ENCODE measurements around the gene TUBB6.
A peak's percentile ranks its signal among the peaks of the same experiment; 100 is the strongest.

TUBB6 gene

DNA sequence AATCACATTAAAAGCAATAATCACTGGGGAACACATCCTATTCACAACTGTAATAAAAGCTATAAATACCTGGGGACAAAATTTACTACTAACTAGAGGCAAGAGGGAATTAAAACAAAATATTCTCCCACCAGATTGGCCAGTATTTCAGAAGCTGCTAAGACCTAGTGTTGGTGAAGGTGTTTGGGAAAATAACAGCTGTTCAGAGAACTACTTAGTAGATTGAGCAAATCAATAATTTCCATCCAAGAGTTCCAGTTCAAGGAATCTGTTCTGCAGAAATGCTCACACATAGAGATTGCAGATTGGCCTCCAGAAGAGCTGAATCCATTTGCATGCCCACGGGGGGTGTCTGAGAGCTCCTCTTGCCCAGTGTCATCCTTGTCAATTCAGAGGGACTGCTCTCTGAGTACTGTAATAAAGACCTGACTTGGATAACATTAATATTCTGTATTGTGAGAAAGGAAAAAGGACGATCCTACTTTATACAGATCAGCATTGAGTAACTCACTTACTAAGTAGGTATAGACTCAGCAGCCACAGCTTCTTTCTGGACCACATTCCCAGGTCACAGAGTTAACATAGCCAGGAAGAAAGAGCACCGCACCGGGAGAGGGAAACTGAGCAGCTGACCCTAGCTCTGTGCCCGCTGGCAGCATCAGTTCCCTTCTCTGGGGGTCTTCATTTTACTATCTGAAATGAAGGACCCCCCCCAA, 5.6 kb downstream of the TUBB6 start:
- DNase-seq (ENCODE audit: low read depth in 2 of 2, low spot score in 1 of 2), result no peak

DNA sequence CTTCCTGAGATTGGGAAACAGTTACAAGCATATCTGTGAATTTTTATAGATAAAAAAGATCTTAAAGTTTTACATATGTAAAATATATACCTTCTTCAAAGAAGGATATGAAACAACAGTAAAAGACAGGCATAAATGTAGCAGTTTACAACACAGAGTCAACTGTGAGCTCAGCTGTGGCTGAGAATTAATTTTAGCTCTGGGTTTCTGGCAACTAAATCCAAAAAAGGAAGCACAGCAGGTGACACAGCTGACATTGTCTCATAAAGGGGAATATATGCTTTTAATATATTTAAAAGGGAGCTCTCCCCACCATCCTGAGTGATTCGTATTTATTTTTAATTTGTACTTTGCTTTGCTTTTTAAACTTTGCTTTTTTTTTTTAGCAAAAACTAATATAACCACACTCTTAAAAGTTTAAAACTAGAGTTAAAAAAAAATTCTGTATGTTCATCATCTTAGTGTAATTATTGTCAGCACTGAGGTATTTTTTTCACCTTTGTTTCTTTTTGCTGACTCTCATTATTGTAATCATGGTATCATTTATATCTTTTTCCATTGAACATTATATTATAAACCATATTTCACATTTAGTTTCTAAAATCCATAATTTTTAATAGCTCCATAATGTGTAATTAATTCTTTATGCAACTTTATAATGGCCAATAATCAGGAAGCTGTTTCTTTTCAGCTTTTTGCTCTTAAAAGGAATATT, 6.7 kb downstream of the TUBB6 start:
- DNase-seq (ENCODE audit: low read depth in 2 of 2, low spot score in 1 of 2), result no peak

DNA sequence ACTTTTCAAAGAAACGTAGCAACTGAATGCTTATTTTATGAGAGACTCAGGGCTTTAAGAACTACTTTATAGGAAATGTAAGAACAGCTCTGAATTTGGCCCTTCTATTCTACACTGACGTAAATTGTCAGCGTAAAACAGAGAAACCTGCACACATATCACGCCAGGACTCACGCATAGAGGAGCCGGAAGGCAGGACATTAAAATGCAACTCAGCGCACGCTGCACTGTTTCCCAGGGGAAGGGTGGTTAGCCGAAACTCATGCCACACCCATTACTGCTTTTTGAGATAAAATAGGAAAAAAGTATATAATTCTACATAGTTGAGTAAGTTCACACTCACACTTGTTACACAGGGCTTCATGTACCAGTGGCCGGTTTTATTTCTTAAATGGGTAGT, 7.4 kb downstream of the TUBB6 start:
- DNase-seq (ENCODE audit: low read depth in 2 of 2, low spot score in 1 of 2), result no peak

DNA sequence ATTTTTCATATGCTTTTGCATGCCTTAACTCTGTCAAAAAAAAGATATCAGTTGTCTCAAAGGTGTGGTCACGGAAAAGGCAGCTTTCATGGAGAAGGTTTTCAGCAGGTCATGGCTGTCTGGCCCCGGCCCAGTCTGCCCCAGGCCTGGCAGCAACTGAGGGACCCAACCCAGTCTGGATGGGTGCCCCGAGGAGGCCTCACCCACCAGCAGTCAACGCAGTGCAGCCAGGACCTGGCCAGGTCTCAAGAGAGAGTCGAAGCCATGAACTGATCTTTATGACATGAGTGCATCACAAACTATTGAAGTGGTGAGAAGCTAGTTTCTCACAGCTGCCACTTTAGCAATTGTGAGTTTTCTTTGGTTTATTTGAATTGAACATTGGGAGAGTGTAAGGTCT, 7.9 kb downstream of the TUBB6 start:
- DNase-seq (ENCODE audit: low read depth in 2 of 2, low spot score in 1 of 2), result no peak

DNA sequence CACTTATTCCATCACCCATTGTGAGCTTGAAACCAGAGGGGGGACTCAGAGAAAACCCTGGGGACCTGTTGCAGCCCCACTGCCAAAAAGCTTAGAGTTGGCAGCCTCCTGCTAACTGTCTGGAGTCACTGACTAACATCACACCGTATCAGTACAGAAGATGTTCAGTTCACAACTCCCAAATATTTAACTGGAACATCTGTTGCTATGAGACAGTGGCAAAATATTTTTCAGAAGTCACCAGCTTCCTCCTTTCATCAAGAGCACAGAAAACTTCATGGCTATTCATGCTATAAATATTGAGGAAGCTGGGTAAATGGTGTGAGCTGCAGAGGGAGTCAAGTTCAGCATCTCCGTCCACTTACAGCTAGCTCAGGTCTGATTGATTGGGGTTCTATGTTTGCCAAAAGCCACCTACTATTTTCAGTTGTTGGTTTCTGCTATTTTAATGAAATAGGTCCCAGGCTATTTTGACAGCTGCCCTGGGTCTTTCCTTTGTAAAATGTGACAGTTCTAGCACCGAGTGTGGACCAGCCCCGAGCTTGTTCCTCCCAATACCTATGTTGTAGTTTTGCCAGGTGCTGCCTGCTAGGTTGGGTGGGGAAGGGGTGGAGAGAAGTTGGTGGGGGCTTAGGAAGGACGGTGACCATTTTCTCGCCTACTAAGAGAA, 9.8 kb downstream of the TUBB6 start:
- DNase-seq (ENCODE audit: low read depth in 2 of 2, low spot score in 1 of 2), result no peak

DNA sequence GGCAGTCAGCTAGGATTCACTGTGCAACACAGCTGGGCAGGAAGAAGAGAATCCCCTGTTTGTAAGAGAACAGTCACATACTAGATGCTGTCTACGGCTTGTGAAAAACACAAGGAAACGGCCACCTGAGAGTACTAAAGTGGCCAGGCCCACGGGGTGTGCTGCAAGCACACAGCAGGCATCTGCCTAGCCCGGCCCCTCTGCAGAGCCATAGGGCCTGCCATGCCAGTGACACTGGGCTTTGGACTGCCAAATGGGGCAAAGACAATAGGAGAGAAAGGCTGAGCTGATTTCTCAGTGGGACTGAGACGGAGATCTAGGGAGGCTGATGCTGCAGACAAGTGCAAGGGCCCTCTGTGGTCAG, 10.3 kb downstream of the TUBB6 start:
- DNase-seq (ENCODE audit: low read depth in 2 of 2, low spot score in 1 of 2), result no peak

DNA sequence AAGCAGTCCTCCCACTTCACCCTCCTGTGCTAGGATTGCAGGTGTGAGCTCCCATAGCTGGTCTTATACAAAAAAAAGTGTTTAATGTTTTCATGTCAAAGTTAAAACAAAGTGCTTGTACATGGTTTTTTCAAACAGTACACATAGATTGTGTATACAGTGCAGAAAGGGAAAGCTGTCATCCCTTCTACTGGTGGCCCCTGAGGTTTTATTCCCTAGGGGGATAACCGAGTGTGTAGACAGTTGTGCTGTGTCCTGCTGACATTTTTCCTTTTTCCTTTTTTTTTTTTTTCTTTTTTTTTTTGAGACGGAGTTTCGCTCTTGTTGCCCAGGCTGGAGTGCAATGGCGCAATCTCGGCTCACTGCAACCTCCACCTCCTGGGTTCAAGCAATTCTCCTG, 10.8 kb downstream of the TUBB6 start:
- DNase-seq (ENCODE audit: low read depth in 2 of 2, low spot score in 1 of 2), result no peak

DNA sequence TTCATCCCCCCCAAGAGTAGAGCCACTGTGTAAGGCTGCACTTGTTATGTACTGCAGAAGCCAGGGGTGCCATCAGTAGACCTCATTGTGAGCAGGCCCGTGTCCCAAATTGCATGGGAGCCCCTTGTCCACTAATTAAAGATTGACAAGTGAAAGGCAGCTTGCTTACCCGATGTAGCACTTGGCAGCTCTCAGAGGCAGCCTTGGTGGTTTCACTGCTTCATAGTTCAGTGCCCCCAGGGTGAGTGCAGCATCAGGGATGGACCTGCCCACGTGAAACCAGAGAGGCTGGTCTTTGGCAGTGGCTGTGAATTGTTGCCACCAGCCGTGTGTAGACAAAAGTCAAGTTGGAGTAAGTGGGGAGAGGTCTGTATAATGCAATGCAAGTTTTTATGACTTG, 13.3 kb downstream of the TUBB6 start:
- no peak for DNase-seq (ENCODE audit: low read depth in 2 of 2, low spot score in 1 of 2)

DNA sequence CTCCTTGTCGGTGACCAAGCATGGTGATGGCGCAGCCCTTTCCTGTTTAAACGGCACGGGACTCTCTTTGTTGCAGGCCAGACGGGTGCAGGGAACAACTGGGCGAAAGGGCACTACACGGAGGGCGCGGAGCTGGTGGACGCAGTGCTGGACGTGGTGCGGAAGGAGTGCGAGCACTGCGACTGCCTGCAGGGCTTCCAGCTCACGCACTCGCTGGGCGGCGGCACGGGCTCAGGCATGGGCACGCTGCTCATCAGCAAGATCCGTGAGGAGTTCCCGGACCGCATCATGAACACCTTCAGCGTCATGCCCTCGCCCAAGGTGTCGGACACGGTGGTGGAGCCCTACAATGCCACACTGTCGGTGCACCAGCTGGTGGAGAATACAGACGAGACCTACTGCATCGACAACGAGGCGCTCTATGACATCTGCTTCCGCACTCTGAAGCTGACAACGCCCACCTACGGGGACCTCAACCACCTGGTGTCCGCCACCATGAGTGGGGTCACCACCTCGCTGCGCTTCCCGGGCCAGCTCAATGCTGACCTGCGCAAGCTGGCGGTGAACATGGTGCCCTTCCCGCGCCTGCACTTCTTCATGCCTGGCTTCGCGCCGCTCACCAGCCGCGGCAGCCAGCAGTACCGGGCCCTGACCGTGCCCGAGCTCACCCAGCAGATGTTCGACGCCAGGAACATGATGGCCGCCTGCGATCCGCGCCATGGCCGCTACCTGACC, 17.1 kb downstream of the TUBB6 start:
- no peak for DNase-seq (ENCODE audit: low read depth in 2 of 2, low spot score in 1 of 2)

DNA sequence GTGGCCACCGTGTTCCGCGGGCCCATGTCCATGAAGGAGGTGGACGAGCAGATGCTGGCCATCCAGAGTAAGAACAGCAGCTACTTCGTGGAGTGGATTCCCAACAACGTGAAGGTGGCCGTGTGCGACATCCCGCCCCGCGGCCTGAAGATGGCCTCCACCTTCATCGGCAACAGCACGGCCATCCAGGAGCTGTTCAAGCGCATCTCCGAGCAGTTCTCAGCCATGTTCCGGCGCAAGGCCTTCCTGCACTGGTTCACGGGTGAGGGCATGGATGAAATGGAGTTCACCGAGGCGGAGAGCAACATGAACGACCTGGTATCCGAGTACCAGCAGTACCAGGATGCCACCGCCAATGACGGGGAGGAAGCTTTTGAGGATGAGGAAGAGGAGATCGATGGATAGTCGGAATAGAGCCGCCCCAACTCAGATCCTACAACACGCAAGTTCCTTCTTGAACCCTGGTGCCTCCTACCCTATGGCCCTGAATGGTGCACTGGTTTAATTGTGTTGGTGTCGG, 17.7 kb downstream of the TUBB6 start:
- DNase-seq (ENCODE audit: low read depth in 2 of 2, low spot score in 1 of 2), result no peak

DNA sequence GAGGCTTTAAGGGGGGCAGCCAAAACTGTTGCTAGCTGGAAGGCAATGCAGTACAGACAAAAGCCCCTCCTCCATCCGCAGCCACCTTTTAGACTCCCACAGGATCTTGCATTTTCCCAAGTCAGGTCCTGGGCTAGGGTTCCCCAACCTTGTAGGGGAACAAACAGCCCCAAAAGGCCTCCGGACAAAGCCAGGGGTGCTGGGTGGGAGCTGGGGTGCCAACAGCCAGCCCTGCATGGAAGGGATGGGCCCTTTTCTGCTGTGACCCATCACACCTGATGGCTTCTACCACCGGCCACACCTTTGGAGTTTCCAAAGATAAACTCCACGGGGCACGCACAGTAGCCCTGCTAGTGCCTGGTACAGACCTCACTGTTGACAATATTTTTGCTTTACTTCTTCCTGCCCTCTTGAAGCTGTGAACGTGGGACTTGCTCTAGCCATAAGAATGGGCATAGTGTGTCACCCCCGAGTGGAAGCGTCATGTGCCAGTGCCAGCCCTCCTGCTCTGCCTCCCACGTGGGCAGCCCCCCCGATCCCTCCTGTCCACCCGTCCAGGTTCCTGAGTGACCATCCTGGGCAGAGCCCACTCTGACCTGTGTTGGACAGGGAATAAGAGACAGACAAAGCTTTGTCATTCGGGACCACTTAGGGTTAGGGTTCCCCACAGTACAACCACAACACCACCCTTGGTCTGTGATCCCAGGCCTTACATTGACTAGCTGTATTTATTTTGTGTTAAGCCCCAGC, 18.8 kb downstream of the TUBB6 start:
- no peak for DNase-seq (ENCODE audit: low read depth in 2 of 2, low spot score in 1 of 2)

DNA sequence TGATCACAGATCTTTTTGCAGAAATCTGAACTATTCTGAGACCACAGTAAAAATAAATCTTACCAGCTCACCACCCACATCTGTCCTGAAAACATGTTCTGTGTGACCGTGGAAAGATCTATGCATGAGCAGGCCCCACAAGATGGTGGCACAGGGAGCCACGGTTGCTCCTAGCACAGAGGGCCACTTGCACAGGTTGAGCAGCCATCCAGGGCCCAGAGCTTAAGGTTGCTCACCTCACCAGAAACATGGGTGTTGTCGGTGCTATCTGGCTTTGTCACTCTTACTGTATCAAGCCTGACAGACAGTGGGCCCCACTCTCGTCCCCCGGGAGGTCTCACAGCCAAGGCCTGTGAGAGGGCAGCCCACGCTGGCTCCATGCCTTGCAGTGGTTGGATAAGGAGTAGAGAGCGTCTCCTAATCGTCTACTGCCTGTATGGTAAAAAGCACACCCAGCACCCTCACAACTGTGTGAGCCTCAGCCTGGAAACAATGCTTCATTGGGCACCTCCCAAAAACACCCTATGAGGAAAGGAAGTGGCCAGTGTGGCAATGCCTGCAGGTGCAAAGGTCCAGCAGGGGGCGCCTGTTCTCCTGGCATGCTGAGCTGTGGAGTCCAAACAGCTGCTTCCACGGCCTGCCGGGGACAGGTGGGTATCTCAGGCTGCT, 19.6 kb downstream of the TUBB6 start:
- peak; percentile 41 to 57 for DNase-seq (ENCODE audit: low read depth in 2 of 2, low spot score in 1 of 2)

DNA sequence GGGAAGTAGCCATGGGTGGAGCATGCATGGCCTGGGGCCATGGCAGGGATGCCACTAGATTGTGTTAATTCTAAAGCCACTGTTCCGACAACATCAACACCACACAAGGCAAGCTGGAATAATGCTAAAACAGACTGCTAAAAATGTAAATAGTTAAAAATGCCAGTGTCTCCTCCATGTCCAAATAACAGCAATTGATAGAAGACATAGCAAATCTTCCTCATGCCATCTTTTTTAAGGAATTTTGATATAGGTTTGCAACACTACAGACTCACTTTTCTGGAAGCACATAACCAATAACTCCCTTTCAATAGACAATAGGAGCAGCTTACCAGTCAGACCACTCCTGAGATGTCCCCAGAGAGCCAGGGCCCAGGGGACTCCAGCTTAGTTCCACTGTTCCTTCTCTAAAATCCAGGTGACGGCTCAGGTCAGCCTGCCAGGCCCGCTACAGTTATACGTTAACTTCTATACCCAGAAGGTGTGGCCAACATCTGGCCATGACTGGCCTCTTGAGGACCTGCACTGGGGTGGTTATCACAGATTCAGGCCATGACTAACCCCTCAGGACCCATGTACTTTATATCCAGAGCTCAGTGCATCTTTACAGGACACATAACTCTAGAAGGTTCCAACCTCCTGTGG, 20.3 kb downstream of the TUBB6 start:
- DNase-seq (ENCODE audit: low read depth in 2 of 2, low spot score in 1 of 2), result no peak

DNA sequence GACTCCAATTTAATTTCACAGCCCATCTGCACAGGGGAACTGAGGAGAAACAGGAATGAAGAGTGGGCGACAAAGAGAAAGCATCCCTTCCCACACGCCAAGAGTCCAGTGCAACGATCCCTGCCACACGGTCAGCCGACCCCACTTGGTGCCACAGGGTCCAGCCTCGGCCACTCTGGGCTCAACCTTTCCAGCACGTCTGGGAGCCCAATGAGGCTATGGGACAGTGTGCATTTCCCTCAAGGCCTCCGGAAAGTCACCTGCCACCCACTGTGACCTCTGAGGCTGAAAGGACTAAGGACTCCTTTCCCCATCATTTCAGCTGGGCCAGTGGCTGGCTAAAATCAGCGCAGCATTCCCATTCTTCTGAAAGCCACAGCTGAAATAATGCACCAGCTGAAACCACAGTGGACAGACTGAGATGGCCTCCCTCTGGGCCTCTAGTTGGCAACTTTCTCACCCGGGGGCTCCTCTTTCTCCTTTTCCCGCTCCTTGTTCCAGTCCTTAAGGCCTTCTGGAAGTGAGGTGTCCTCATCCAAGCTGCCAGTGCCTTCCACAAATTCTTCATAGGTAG, 21.2 kb downstream of the TUBB6 start:
- DNase-seq (ENCODE audit: low read depth in 2 of 2, low spot score in 1 of 2), result no peak

DNA sequence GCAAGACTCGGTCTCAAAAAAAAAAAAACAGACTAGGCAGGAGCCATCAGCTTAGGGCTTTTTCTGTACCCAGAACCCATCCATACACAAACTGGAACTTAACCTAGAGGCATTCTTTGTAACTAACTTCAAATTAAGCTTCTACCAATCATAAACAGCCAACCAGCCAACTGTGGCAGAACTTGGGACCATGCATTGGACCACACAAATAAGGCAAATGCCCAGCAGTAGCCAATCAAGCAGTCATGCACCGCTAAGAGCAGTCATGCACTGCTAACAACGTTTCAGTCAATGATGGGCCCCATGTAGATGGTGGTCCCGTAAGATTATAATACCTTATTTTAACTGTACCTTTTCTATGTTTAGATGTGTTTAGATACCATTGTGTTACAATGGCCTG, 22.7 kb downstream of the TUBB6 start:
- no peak for DNase-seq (ENCODE audit: low read depth in 2 of 2, low spot score in 1 of 2)

DNA sequence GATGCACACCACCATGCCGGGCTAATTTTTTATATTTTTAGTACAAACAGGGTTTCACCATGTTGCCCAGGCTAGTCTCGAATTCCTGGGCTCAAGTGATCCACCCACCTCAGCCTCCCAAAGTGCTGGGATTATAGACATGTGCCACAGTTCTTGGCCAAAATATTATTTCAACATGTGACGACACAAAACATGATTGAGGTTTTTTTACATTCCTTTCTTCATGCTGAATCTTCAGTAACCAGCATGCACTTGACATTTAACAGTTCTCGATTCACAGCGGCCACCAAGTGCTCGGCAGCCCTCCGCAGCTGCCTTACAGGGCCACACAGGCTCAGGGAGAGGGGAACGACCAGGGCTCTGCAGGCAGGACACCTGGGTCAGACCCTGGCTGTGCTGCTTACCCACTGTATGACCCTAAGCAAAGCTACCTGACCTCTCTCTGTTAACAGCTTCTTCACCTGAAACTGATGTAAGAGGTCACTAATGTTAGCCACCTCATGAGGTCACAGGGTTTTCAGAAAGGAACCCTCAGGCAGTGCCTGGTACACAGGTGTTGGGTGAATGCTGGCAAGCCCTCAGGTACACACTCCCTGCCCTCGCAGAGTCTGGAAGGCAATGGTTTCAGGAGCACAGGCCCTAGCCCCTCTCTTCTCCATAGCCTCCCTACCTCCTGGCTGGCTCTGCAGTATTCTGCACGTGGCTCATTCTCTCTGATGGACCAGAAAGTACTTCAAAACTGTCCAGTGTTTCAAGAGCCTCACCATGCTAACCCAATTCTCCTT, 25.7 kb downstream of the TUBB6 start:
- DNase-seq (ENCODE audit: low read depth in 2 of 2, low spot score in 1 of 2), result no peak

DNA sequence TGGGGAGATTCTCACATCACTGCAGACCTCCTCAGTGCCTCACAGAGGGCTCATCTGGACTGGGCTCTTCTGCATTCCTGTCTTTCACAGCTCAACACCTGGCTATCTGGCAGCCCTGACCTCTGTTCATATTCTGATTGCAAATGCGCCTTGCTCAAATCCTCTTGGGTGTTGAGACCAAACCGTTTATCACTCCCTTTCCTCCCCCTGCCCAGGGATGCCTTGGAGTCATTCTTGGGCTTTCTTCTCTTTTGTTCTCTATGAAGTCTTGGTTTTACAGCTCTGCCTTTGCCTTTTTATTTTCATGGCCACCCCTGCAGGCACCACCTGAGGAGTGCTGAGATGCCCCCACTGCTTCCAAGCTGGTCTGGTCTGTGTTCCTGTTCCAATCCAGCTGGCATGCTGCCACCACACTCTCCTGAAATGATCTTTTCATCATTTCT, 26.3 kb downstream of the TUBB6 start:
- no peak for DNase-seq (ENCODE audit: low read depth in 2 of 2, low spot score in 1 of 2)

DNA sequence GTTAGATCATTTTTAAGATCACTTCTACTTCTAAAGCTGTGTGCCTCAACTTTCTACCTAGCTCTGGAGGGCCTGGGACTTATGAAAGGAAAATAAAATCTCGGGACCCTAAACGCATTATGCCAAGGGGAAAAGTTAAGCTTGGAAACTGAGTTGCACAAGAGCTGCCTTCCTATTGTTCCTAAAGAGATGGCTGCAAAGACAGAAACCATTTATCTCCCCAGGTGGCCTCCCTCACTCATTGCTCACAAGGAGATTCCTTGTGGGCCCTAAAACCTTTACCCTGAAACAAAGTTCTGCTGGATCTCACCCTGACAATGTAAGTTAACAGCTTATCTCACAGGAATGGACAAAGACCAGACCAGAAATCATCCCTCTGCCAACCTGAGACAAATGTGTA, 26.8 kb downstream of the TUBB6 start:
- DNase-seq (ENCODE audit: low read depth in 2 of 2, low spot score in 1 of 2), result no peak

DNA sequence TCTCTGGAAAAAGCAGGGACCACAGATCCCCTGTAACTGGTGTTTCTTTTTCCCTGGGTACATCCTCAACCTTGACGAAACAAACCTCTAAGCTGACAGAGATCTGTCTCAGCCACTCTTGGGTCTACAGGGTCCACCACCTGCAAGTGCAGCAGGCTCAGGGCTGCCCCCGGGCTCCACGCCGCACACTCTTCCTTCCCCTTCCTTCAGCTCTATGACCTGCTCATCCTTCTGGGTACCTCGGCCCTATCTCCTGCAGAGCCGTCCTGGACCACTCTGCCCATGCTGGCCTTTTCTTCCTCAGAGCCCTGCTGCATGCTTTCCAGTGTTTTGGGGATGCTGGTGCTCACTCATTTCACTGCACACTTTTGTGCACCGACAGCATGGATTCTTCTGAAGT, 27.5 kb downstream of the TUBB6 start:
- no peak for DNase-seq (ENCODE audit: low read depth in 2 of 2, low spot score in 1 of 2)

Measured in stimulated activated CD8-positive, alpha-beta memory T cell treated with anti-CD3 and anti-CD28 coated beads, Interleukin-4, amount 100 ng/mL, for 1 hour (primary cell).